HCT116 (cell line): Measurements from ENCODE around the gene OR6C1. TPM values are rescaled to one million over a fixed set of nuclear protein-coding genes. Genes with fewer than 3 reads are reported as not detected.

Experiments
- ATAC-seq: fragments of 200-7000 bp; cut with Tn5 transposase; 2 replicates; pipeline ENCODE4 v1.9.1; 2020; ENCODE audit warnings: mild to moderate bottlenecking, moderate library complexity
- BruUV-seq: library from RNA; stranded (reverse); fragments of 400-500 nt; replicated peaks from 2 replicates; lab custom pipeline; 2021; lab: Mats Ljungman, UMichigan
- CTCF ChIA-PET: fragments of 300-600 bp; sonication (Branson Sonifier 250); formaldehyde crosslinking; loops from one replicate; lab custom pipeline; 2021; ENCODE audit warnings: antibody characterized with exemption; lab: Charles Lee
- POLR2A ChIA-PET: fragments of 300-600, 350-600 bp; sonication (Branson Sonifier 250); formaldehyde crosslinking; loops from one replicate; lab custom pipeline; 2021; ENCODE audit warnings: antibody characterized with exemption; lab: Charles Lee
- RAD21 ChIA-PET, 2 experiments: fragments of 300-600 bp; sonication (Branson Sonifier 250); formaldehyde crosslinking; loops; one replicate each; lab custom pipeline; 2023; ENCODE audit warnings: low total read pairs in 2 of 2; ENCODE audit not compliant: uncharacterized antibody in 2 of 2, unreplicated experiment in 2 of 2, low non-redundant PET in 1 of 2; lab: Charles Lee
- DNase-seq: peaks from one replicate; pipeline ENCODE4 v3.0.0-alpha.2; 2010; ENCODE audit warnings: low read depth, low spot score
- H2AFZ ChIP-seq: fragments of 200-600 bp; shearing (Covaris generic), sonication (generic); 2 replicates; pipeline ENCODE4 v1.6.1; 2017; ENCODE audit warnings: low read depth, mixed run types, mixed read lengths, antibody characterized with exemption, low read length; ENCODE audit not compliant: poor library complexity, severe bottlenecking
- H3K27ac ChIP-seq: 2 replicates; pipeline ENCODE4 v1.5.1; 2012; ENCODE audit warnings: low read depth, low read length
- H3K27me3 ChIP-seq: fragments of 200-600 bp; sonication (generic); 2 replicates; pipeline ENCODE4 v1.6.1; 2016; ENCODE audit warnings: mixed run types, low read length, mixed read lengths; ENCODE audit not compliant: insufficient read depth
- H3K36me3 ChIP-seq, 2 experiments: fragments of 200-500 bp in 1 of 2; fragments of 200-600 bp in 1 of 2; sonication (Bioruptor generic) in 1 of 2; sonication (generic) in 1 of 2; 2 replicates each; pipeline versions ENCODE4 v1.5.1 to v1.6.1; 2014 to 2016; ENCODE audit warnings: low read length in 2 of 2, inconsistent platforms in 1 of 2, mixed read lengths in 1 of 2, mixed run types in 1 of 2; ENCODE audit not compliant: insufficient read depth in 2 of 2, control insufficient read depth in 1 of 2
- H3K4me1 ChIP-seq, 2 experiments: fragments of 200-600 bp in 1 of 2; sonication (generic) in 1 of 2; 2 replicates each; pipeline versions ENCODE4 v1.5.1 to v1.6.1; 2012 to 2017; ENCODE audit warnings: low read length in 2 of 2, inconsistent platforms in 1 of 2, mild to moderate bottlenecking in 1 of 2, mixed read lengths in 1 of 2, mixed run types in 1 of 2, moderate library complexity in 1 of 2; ENCODE audit not compliant: insufficient read depth in 2 of 2, control insufficient read depth in 1 of 2
- H3K4me2 ChIP-seq: fragments of 200-600 bp; sonication (generic); 2 replicates; pipeline ENCODE4 v1.6.1; 2017; ENCODE audit warnings: mixed run types, low read length, mixed read lengths
- H3K4me3 ChIP-seq, 2 experiments: fragments of 200-600 bp in 1 of 2; sonication (generic) in 1 of 2; replicated peaks in 1 of 2; 2 replicates each; pipeline ENCODE4 v1.5.1; 2011 to 2016; ENCODE audit warnings: low read length in 2 of 2, control low read depth in 1 of 2, low read depth in 1 of 2, mild to moderate bottlenecking in 1 of 2, mixed read lengths in 1 of 2, mixed run types in 1 of 2
- H3K79me2 ChIP-seq: fragments of 200-600 bp; sonication (generic); 2 replicates; pipeline ENCODE4 v1.6.1; 2017; ENCODE audit warnings: mild to moderate bottlenecking, mixed run types, low read length, moderate library complexity, mixed read lengths; ENCODE audit not compliant: insufficient read depth
- H3K9ac ChIP-seq: fragments of 200-600 bp; sonication (generic); 2 replicates; pipeline ENCODE4 v1.6.1; 2016; ENCODE audit warnings: low read length, mixed read lengths
- H3K9me2 ChIP-seq: fragments of 200-600 bp; sonication (generic), shearing (Covaris generic); 2 replicates; pipeline ENCODE4 v1.6.1; 2017; ENCODE audit warnings: mixed run types, mild to moderate bottlenecking, moderate library complexity; ENCODE audit not compliant: insufficient read depth
- H3K9me3 ChIP-seq, 2 experiments: fragments of 200-500 bp in 1 of 2; fragments of 200-600 bp in 1 of 2; sonication (Bioruptor generic) in 1 of 2; sonication (generic) in 1 of 2; 2 replicates each; pipeline ENCODE4 v1.6.1; 2014 to 2017; ENCODE audit warnings: low read length in 2 of 2, mixed read lengths in 2 of 2, inconsistent platforms in 1 of 2, low read depth in 1 of 2, mild to moderate bottlenecking in 1 of 2, mixed run types in 1 of 2, moderate library complexity in 1 of 2; ENCODE audit not compliant: control insufficient read depth in 1 of 2, insufficient read depth in 1 of 2
- H4K20me1 ChIP-seq: fragments of 200-600 bp; sonication (generic), shearing (Covaris generic); 2 replicates; pipeline ENCODE4 v1.6.1; 2017; ENCODE audit warnings: mixed run types, mild to moderate bottlenecking, moderate library complexity; ENCODE audit not compliant: insufficient read depth
- CBX3 ChIP-seq: IDR thresholded peaks from 2 replicates; pipeline ENCODE4 v1.6.1; 2012; ENCODE audit warnings: low read depth
- EZH2phosphoT487 ChIP-seq: fragments of 200-600 bp; IDR thresholded peaks from 2 replicates; pipeline ENCODE4 v1.6.1; 2018; ENCODE audit warnings: antibody characterized with exemption, borderline replicate concordance
- FOSL1 ChIP-seq: IDR thresholded peaks from 2 replicates; pipeline ENCODE4 v1.6.1; 2012; ENCODE audit warnings: low read depth
- JUND ChIP-seq: IDR thresholded peaks from 2 replicates; pipeline ENCODE4 v1.6.1; 2012
- POLR2A ChIP-seq: IDR thresholded peaks from 2 replicates; pipeline ENCODE4 v1.7.0; 2011; ENCODE audit warnings: borderline replicate concordance; ENCODE audit not compliant: insufficient read depth, insufficient read length; ENCODE audit errors: extremely low read depth
- RAD21 ChIP-seq: IDR thresholded peaks from 2 replicates; pipeline ENCODE4 v1.6.1; 2012; ENCODE audit warnings: low read depth, mild to moderate bottlenecking
- SP1 ChIP-seq: IDR thresholded peaks from 2 replicates; pipeline ENCODE4 v1.6.1; 2012; ENCODE audit warnings: low read depth
- SRF ChIP-seq: IDR thresholded peaks from 2 replicates; pipeline ENCODE4 v1.6.1; 2012; ENCODE audit warnings: low read depth
- TCF7L2 ChIP-seq: IDR thresholded peaks from 2 replicates; pipeline ENCODE4 v1.7.0; 2011; ENCODE audit warnings: borderline replicate concordance, inconsistent platforms; ENCODE audit not compliant: insufficient read depth, insufficient read length; ENCODE audit errors: extremely low read depth
- ZFX ChIP-seq: fragments of 450-650 bp; IDR thresholded peaks from 2 replicates; pipeline ENCODE4 v1.6.1; 2017
- intact Hi-C: fragments of 100-400 bp; cut with micrococcal nuclease; formaldehyde crosslinking; loops from 2 replicates; pipeline ENCODE4 v1.10.0; 2022
- total RNA-seq: library from RNA; stranded (reverse); gene quantifications from one replicate; pipeline ENCODE4 v1.2.1, GENCODE V29; 2021; ENCODE audit not compliant: unreplicated experiment
- TF ChIP-seq, protein P1 (sequence below): IDR thresholded peaks from 2 replicates; pipeline ENCODE4 v1.6.1; 2012
- TF ChIP-seq, protein P2 (sequence below): IDR thresholded peaks from 2 replicates; pipeline ENCODE4 v1.6.1; 2012
- TF ChIP-seq, protein P3 (sequence below): IDR thresholded peaks from 2 replicates; pipeline ENCODE4 v1.6.1; 2011; ENCODE audit warnings: mild to moderate bottlenecking, low read length, moderate library complexity; ENCODE audit not compliant: insufficient replicate concordance; ENCODE audit errors: extremely low read depth

The OR6C1 gene
- total RNA-seq, 1 experiment from 2014 or later = not detected

DNA sequence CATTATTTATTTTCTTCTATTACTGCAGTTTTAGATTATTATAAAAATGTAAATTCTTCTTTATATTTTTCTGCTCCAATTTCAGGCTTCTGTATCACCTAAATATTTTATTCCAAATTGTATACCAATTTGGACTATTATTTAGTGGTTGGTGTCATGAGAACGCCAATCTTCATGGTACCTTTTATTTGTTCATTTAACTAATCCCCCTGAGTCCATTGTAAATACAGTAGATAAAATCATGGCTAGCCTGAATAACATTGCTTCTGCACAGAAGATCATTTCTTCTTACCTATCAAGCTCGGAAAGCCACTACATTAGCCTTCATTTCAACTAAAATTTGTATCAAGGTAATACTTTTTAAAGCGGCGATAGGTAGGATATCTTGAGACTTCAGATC, 48.5 kb downstream of the OR6C1 start, which contains the start of gene OR6C75:
OR6C75 (plus strand) TSS at position 301 of the 400 bp plus-strand sequence. CDS start 2,136 bp downstream, outside the sequence.
- Histone ChIP-seq H3K4me2 (no peak within 1 kb of the TSS), H3K9ac (no peak within 1 kb of the TSS), H3K9me2 (no peaks in the 10 kb centered on the region), H3K27ac (no peak within 1 kb of the TSS), H3K9me3 (no peaks in the 10 kb centered on the region), H2AFZ (no peak within 1 kb of the TSS), H3K4me3 (no peak within 1 kb of the TSS), H3K79me2 (no peaks in the 10 kb centered on the region), H3K36me3 (no peaks in the 10 kb centered on the region), H3K4me1 (no peaks in the 10 kb centered on the region), H4K20me1 (no peaks in the 10 kb centered on the region), H3K27me3 (peaks cover 17% of the 10 kb centered on the region)
- no peak for ATAC-seq
- ChIA-PET RAD21 (no interaction called here), CTCF (no interaction called here), POLR2A (no interaction called here)
- DNase-seq = no peak
- intact Hi-C loops = no loop called here
- TF ChIP-seq ZFX (no peak), EZH2phosphoT487 (no peak), FOSL1 (no peak), TCF7L2 (no peak), CBX3 (no peak), SP1 (no peak)
- TF ChIP-seq, protein P1, sequence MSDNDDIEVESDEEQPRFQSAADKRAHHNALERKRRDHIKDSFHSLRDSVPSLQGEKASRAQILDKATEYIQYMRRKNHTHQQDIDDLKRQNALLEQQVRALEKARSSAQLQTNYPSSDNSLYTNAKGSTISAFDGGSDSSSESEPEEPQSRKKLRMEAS = no peak
- TF ChIP-seq, protein P2, sequence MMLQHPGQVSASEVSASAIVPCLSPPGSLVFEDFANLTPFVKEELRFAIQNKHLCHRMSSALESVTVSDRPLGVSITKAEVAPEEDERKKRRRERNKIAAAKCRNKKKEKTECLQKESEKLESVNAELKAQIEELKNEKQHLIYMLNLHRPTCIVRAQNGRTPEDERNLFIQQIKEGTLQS = no peak
- BruUV-seq = no TSS peak

DNA sequence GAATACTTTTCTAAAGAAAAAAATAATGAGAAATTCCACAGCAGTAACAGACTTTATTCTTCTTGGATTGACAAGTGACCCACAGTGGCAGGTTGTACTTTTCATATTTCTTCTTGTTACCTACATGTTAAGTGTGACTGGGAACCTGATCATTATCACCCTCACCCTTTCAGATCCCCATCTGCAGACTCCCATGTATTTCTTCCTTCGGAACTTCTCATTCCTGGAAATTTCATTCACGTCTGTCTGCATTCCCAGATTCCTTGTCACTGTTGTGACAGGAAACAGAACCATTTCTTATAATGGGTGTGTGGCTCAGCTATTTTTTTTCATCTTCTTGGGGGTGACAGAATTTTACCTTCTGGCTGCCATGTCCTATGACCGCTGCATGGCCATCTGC, 50.9 kb downstream of the OR6C1 start:
- no peak overlapping the region for H3K9ac ChIP-seq
- ChIA-PET POLR2A (no interaction called here), RAD21 (no interaction called here), CTCF (no interaction called here)
- no peaks in the 10 kb centered on the region for H3K9me2 ChIP-seq
- H3K36me3 ChIP-seq = no peaks in the 10 kb centered on the region
- no peak overlapping the region for H3K4me2 ChIP-seq
- no peak overlapping the region for H3K4me3 ChIP-seq
- H3K4me1 ChIP-seq = no peaks in the 10 kb centered on the region
- H3K27ac ChIP-seq = no peak overlapping the region
- no TSS peak for BruUV-seq
- DNase-seq = no peak
- intact Hi-C loops = no loop called here
- ATAC-seq = no peak
- TF ChIP-seq, protein P3, sequence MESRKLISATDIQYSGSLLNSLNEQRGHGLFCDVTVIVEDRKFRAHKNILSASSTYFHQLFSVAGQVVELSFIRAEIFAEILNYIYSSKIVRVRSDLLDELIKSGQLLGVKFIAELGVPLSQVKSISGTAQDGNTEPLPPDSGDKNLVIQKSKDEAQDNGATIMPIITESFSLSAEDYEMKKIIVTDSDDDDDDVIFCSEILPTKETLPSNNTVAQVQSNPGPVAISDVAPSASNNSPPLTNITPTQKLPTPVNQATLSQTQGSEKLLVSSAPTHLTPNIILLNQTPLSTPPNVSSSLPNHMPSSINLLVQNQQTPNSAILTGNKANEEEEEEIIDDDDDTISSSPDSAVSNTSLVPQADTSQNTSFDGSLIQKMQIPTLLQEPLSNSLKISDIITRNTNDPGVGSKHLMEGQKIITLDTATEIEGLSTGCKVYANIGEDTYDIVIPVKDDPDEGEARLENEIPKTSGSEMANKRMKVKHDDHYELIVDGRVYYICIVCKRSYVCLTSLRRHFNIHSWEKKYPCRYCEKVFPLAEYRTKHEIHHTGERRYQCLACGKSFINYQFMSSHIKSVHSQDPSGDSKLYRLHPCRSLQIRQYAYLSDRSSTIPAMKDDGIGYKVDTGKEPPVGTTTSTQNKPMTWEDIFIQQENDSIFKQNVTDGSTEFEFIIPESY = no peak
- no peak for TF ChIP-seq JUND
- no peak for TF ChIP-seq POLR2A
- TF ChIP-seq, protein P2 = no peak
- TF ChIP-seq TCF7L2 = no peak
- no peak for TF ChIP-seq ZFX
- TF ChIP-seq SRF = no peak
- no peak for TF ChIP-seq RAD21
- no peak for TF ChIP-seq EZH2phosphoT487
- no peak for TF ChIP-seq SP1
- no peak for TF ChIP-seq CBX3
- no peaks in the 10 kb centered on the region; the same call in 1 of the 2 replicates for H4K20me1 ChIP-seq
- H2AFZ ChIP-seq = no peak overlapping the region
- H3K79me2 ChIP-seq = no peaks in the 10 kb centered on the region
- peaks cover 18% of the 10 kb centered on the region for H3K27me3 ChIP-seq
- no peaks in the 10 kb centered on the region for H3K9me3 ChIP-seq
